NCI-H1092 treated with DMSO at 0.1 percent for 48 hours (cell line): ENCODE measurements around the gene CEP170.
A peak's percentile ranks its signal among the peaks of the same experiment; 100 is the strongest.
"Not testable (repeated sequence)": the region's sequence is repeated elsewhere in the genome, so short reads cannot be mapped to it uniquely, and the experiment has no call there.

ENCODE experiments used
- DNase-seq: peaks from one replicate; lab custom pipeline; 2025; lab: John Stamatoyannopoulos, UW

The CEP170 gene

DNA sequence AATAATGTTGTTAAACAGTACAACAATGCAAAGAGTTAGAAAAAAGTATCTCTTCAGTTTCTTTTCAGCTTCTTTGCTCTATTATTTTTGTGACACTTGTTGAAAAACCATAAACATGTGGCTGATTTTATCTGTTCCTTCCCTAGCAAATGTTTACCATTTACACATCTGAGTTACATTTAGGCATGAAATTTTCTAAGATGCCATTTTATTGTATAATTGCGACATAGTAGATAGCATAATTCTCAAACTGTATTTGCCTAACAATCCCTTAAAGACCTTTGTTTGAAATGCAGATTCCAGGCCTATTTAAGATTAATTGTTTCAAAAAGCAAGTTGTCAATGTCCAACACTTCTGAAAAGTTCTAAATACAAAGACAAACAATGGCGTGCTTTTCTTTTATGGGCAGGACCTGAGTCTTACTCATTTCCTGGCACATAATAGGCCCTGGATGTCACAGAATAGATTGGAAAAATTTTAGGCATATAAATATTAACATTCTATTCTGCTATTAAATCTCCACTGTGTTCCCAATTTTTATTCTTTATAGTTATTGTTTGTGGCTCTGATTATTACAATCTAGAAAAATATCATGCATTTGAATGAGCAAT, 81.2 kb downstream of the CEP170 start:
- DNase-seq, result not testable (repeated sequence)

GRCh38 chr1:243164911-243165310, 90.2 kb downstream of the CEP170 start:
- not testable (repeated sequence) for DNase-seq

GRCh38 chr1:243150906-243151305, 104.2 kb downstream of the CEP170 start:
- not testable (repeated sequence) for DNase-seq

DNA sequence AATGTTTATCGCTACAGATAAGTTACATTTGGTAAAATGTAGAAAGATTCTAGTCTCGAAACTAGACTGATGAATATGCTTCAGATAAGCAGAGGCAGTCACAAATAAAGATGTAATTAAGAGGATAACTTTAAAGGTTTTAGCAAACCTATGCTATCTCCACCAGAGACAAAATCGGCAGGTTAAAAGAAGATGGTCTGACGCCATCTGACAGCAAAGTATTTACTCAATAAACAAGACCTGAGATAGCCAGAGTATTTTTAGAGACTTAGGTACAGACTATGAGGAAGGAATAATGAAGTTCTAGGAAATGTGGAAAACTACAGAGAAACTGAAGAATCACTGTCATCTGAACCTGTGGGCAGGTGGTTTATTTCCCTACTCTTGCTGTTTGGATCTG, 106.0 kb downstream of the CEP170 start:
- not testable (repeated sequence) for DNase-seq

DNA sequence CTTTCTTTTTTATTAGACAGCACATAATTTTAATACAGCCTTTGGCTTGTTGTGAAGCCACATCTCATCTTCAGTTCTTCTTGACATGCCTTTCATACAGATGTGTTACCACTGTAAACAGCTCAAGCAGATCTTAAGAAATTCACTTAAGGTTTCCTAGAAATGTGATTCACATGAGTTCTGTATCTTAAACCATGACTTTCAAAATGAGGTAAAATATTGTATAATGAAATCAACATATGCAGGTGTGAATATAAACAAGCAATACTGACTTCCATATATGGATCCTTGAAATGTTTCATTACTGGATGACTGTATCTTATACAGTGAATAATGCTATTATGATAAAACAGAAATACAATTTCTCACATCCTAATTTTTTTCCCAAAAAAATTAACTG, 107.7 kb downstream of the CEP170 start:
- not testable (repeated sequence) for DNase-seq

GRCh38 chr1:243140498-243140897, 114.6 kb downstream of the CEP170 start:
- DNase-seq, result not testable (repeated sequence)

- DNase-seq, result peak; percentile 36
Observed at GRCh38 chr1:243122876-243123409, 132.1 kb downstream of the CEP170 start.

- DNase-seq, result not testable (repeated sequence)
Observed at GRCh38 chr1:243121939-243122338, 133.1 kb downstream of the CEP170 start.

DNA sequence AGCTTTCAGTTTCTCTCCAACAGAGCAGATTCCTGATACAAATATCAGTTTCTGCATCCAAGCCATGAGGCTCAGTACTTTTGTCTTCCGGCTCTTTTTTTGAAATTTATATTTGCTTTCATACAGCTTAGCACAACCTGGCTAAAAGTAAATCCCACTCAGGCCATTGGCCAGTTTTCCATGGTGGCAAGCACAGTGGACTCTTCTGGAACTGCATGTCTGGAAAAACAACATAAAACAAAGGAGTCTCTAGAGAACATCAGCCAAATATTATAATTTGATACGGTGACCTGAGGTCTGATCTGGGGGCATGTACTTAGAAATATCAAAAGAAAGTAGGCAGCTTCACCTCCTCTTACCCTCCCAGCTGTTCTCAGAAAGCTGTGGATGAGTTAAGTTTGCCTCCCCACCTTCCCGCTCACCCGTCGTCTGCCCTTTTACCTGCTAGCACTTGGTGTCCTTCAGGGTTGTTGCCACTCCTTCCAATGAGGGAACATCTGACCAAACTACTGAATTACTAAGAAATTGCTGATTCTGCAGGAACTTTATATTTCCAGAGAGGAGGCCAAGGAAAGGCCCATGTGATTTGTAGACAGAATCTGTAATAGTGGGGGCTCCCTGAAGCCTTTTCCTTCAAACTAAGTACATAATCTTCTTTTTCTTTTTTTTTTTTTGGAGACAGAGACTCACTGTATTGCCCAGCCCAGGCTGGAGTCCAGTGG, 136.3 kb downstream of the CEP170 start:
- DNase-seq, result not testable (repeated sequence)

DNA sequence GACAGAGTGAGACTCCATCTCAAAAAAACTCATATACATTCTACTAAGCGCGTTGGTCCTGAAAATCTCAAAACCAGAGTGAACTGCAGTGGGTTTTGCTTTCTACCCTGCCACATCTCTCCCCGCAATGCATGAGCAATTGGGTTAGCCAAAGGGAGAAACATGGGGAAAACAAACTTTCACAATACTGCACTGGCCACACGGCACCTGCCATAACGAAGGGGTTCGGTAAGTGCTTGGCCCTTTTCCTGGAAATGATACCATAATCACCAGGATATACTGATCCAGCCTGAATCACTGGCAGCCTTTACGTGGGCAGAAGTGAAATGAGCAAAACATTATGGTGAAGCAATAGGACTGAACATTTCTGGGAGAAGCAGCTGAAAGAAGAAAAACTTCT, 138.9 kb downstream of the CEP170 start:
- DNase-seq, result not testable (repeated sequence)

GRCh38 chr1:243114769-243115168, 140.3 kb downstream of the CEP170 start:
- DNase-seq, result not testable (repeated sequence)

DNA sequence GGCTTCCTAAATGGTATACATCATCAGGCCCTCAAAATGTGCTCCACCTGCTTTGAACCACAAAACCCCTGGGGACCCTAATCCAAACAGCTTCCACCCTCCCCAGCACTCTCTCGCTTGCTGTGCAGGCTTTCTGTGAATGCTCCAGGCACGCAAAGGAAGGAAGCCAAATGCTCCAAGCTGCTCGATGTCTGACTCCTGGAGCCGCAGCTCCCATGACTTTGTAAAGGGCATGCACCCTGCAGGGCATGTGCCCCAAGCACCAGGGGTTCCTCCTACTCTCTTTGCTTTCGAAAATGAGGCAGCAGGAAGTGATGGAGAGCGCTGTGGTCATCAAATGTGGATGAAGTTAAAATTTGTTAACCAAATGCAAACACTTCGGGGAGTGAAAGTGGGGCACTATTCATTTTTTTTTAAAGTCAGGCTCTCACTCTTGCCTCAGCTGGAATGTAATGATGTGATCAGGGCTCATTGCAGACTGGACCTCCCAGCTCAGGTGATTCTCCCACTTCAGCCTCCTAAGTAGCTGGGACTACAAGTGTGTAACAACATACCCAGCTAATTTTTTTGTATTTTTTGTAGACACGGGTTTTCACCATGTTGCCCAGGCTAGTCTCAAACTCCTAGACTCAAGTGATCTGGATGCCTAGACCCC, 140.9 kb downstream of the CEP170 start:
- peak; percentile 79 for DNase-seq

GRCh38 chr1:243107171-243107570, 147.9 kb downstream of the CEP170 start:
- DNase-seq, result not testable (repeated sequence)

- DNase-seq, result not testable (repeated sequence)
Observed at GRCh38 chr1:243105652-243106332, 149.3 kb downstream of the CEP170 start.

DNA sequence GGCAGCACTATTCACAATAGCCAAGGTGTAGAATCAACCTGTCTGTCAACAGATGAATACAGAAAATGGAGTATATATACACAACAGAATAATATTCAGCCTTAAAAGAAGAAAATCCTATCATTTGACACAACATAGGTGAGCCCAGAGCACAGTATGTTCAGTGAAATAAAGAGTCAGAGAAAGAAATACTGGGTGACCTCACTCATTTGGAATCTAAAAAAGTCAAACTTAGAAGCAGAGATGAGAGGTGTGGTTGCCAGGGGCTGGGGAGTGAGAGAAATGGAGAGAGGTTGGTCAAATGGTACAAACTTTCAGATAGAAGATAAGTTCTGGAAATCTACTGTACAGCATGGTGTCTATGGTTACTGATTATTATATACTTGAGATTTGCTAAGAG, 150.0 kb downstream of the CEP170 start:
- DNase-seq, result not testable (repeated sequence)

DNA sequence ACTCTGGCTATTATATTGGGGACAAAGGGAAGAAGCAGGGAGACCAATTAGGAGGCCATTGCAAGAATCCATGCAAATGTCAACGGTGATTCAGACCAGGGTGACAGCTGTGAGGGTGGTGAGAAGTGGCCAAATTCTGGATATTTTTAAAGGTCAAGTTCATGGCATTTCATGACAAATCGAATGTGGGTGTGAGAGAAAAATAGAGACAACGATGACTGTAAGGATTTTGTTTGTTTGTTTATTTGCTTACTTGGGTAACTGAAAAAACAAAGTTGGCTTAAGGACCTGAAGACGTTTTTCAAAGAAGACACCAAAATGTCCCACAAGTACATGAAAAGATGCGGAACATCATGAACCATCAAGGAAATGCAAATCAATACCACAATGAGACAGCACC, 150.6 kb downstream of the CEP170 start:
- DNase-seq, result not testable (repeated sequence)

GRCh38 chr1:243101551-243102050, 153.5 kb downstream of the CEP170 start:
- DNase-seq, result not testable (repeated sequence)

- not testable (repeated sequence) for DNase-seq
Observed at GRCh38 chr1:243087368-243087767, 167.7 kb downstream of the CEP170 start.
